AG04450 (cell line): ENCODE data around the gene CEP43. TPM values are rescaled to one million over a fixed set of nuclear protein-coding genes. Genes with fewer than 3 reads are reported as not detected.

Experiments used
- CTCF ChIA-PET: fragments of 300-600, 350-600 bp; formaldehyde crosslinking; extraction: SDS; loops from one replicate; lab custom pipeline; 2022; ENCODE audit warnings: antibody characterized with exemption, inconsistent platforms; lab: Charles Lee
- POLR2A ChIA-PET: fragments of 350-600 bp; formaldehyde crosslinking; extraction: SDS; loops from one replicate; lab custom pipeline; 2021; ENCODE audit warnings: antibody characterized with exemption, inconsistent platforms; lab: Yijun Ruan, JAX
- DNase-seq: peaks from one replicate; pipeline ENCODE4 v3.0.0-alpha.2; 2011; ENCODE audit warnings: low read depth, low spot score
- H3K27ac ChIP-seq: one replicate; pipeline ENCODE4 v1.5.1; 2012; ENCODE audit warnings: low read depth, low read length, control low read depth
- H3K27me3 ChIP-seq: one replicate; pipeline ENCODE4 v1.6.0; 2012; ENCODE audit warnings: low read length; ENCODE audit not compliant: control insufficient read depth, insufficient read depth
- H3K4me3 ChIP-seq: 2 replicates; pipeline ENCODE4 v1.5.1; 2011; ENCODE audit warnings: mild to moderate bottlenecking, low read depth, low read length, control low read depth
- H3K9me3 ChIP-seq: 2 replicates; pipeline ENCODE4 v1.5.1; 2012; ENCODE audit warnings: low read length; ENCODE audit not compliant: control insufficient read depth, insufficient read depth
- polyA plus RNA-seq: library from polyadenylated mRNA; depleted of rRNA; stranded (reverse); fragments of >200 nt; gene quantifications from 2 replicates; pipeline ENCODE4 v1.2.3, GENCODE V29; 2011
- TF ChIP-seq, protein P1 (sequence below): IDR thresholded peaks from 2 replicates; pipeline ENCODE4 v1.5.1; 2011; ENCODE audit warnings: low read depth, low read length, control low read depth, inconsistent platforms

The CEP43 gene
- polyA plus RNA-seq, 1 experiment: 21.4 TPM

- Histone ChIP-seq H3K4me3 (no peak overlapping the region), H3K27ac (no peak overlapping the region), H3K9me3 (peaks cover 4% of the 10 kb centered on the region; the same call in 1 of the 2 replicates), H3K27me3 (no peaks in the 10 kb centered on the region)
- ChIA-PET POLR2A (no interaction called here), CTCF (interaction anchor here (0.7 to 1.7 kb wide), 7 partner anchors 8 to 495 kb away, joined by 3 to 8 read pairs (median 3); partner anchors contain the start of gene CEP43)
- no peak for DNase-seq
- TF ChIP-seq, protein P1, sequence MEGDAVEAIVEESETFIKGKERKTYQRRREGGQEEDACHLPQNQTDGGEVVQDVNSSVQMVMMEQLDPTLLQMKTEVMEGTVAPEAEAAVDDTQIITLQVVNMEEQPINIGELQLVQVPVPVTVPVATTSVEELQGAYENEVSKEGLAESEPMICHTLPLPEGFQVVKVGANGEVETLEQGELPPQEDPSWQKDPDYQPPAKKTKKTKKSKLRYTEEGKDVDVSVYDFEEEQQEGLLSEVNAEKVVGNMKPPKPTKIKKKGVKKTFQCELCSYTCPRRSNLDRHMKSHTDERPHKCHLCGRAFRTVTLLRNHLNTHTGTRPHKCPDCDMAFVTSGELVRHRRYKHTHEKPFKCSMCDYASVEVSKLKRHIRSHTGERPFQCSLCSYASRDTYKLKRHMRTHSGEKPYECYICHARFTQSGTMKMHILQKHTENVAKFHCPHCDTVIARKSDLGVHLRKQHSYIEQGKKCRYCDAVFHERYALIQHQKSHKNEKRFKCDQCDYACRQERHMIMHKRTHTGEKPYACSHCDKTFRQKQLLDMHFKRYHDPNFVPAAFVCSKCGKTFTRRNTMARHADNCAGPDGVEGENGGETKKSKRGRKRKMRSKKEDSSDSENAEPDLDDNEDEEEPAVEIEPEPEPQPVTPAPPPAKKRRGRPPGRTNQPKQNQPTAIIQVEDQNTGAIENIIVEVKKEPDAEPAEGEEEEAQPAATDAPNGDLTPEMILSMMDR: no peak; the same call in 1 of the 2 replicates
Measured at GRCh38 chr6:166951670-166952060, 47.5 kb upstream of the CEP43 start.

- TF ChIP-seq, protein P1: no peak
- peaks cover 4% of the 10 kb centered on the region; the same call in 1 of the 2 replicates for H3K9me3 ChIP-seq
- no peaks in the 10 kb centered on the region for H3K27me3 ChIP-seq
- ChIA-PET POLR2A (no interaction called here), CTCF (interaction anchor here (0.7 to 1.7 kb wide), 5 partner anchors 8 to 495 kb away, joined by 3 to 8 read pairs (median 3); partner anchors contain the start of gene CEP43)
- no peak overlapping the region for H3K4me3 ChIP-seq
- no peak overlapping the region for H3K27ac ChIP-seq
- no peak for DNase-seq
Measured at GRCh38 chr6:166952121-166952520, 47.1 kb upstream of the CEP43 start.

GRCh38 chr6:166952567-166953486 is 46.4 kb upstream of the CEP43 start:
- Histone ChIP-seq H3K27ac (no peak overlapping the region), H3K27me3 (no peaks in the 10 kb centered on the region), H3K4me3 (no peak overlapping the region), H3K9me3 (peaks cover 4% of the 10 kb centered on the region; the same call in 1 of the 2 replicates)
- ChIA-PET POLR2A (no interaction called here), CTCF (interaction anchor here (1.2 to 2.3 kb wide), 3 partner anchors 13 to 166 kb away, joined by 3 to 14 read pairs (median 7); no protein-coding TSS in a partner anchor)
- DNase-seq: no peak
- TF ChIP-seq, protein P1: no peak

GRCh38 chr6:166954118-166954713 is 45.0 kb upstream of the CEP43 start:
- no peak overlapping the region for H3K27ac ChIP-seq
- no peaks in the 10 kb centered on the region for H3K27me3 ChIP-seq
- TF ChIP-seq, protein P1: no peak
- ChIA-PET CTCF (interaction anchor here (0.6 to 2.3 kb wide), 4 partner anchors 31 to 167 kb away, joined by 3 to 14 read pairs (median 5); no protein-coding TSS in a partner anchor), POLR2A (no interaction called here)
- no peak overlapping the region for H3K4me3 ChIP-seq
- DNase-seq: no peak
- peaks cover 4% of the 10 kb centered on the region; the same call in 1 of the 2 replicates for H3K9me3 ChIP-seq
